ENCODE results near the gene DARS2.
A peak's percentile ranks its signal among the peaks of the same experiment; 100 is the strongest.
"Not testable (repeated sequence)": the region's sequence is repeated elsewhere in the genome, so short reads cannot be mapped to it uniquely, and the experiment has no call there.

DARS2 gene, protein sequence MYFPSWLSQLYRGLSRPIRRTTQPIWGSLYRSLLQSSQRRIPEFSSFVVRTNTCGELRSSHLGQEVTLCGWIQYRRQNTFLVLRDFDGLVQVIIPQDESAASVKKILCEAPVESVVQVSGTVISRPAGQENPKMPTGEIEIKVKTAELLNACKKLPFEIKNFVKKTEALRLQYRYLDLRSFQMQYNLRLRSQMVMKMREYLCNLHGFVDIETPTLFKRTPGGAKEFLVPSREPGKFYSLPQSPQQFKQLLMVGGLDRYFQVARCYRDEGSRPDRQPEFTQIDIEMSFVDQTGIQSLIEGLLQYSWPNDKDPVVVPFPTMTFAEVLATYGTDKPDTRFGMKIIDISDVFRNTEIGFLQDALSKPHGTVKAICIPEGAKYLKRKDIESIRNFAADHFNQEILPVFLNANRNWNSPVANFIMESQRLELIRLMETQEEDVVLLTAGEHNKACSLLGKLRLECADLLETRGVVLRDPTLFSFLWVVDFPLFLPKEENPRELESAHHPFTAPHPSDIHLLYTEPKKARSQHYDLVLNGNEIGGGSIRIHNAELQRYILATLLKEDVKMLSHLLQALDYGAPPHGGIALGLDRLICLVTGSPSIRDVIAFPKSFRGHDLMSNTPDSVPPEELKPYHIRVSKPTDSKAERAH
- total RNA-seq, result 10.7 reads per million, percentile 33 among the genes with 10 or more reads in this experiment

DNA sequence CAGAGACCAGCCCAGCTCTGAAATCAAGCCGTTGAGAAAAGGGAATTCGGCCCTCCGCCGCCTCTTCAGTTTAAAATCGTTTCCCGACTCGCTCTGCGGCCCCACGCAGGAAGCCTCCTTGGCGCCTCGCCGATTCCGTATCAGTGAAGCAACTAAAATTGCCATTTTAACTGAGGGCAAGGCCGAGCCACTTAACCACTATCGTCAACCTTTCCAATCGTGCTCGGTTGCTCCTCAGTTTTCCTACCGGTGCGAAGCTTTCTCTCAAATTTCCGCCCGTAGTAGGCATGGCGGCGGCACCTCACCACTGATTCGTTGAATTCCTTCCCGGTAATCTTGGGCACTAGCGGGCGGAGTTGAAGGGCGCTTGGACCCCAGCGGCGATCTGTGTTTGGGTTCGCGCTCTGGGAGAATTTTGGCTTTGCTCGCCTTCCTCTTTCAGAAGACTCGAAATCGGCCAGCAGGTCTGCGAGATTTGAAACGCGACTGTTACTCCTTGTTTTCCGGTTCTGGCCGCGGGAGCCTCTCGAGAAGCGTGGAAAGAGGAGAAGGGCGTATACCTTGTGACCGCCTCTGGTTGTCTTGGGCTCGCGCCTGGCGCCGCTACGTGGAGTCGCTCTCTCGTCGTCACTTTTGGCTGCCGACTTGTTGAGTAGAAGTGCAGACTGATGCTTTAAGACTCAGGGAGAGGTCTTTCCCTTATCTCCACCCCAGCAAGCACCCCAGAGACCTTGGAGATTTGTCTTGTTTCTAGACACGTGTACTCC lies at the start of gene DARS2, which contains the start of gene CENPL:
Gene DARS2, plus strand, starts transcription at position 359 of the 767 bp plus-strand sequence. CDS start 557 bp downstream, outside the sequence.
Gene CENPL, minus strand, starts transcription at position 569 of the 767 bp plus-strand sequence. CDS start 13,584 bp downstream, outside the sequence.
- peak; percentile 88 for DNase-seq

DNA sequence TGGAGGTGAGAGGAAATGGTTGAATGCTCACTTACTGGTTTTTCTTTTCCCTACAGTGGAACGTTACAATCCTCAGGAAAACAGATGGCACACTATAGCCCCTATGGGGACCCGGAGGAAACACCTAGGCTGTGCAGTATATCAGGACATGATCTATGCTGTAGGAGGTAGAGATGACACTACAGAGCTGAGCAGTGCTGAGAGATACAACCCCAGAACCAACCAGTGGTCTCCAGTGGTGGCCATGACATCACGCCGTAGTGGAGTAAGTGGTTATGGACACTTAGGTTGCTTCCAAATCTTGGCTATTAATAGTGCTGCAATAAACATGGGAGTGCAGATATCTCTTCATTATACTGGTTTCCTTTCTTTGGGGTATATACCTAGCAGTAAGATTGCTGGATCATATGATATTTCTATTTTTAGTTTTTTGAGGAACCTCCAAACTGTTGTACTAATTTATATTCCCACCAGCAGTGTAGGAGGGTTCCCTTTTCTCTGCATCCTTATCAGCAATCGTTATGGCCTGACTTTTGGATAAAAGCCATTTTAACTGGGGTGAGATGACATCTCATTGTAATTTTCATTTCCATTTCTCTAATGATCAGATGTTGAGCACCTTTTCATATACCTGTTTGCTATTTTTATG lies 48.8 kb upstream of the DARS2 start:
- DNase-seq, result no peak

DNA sequence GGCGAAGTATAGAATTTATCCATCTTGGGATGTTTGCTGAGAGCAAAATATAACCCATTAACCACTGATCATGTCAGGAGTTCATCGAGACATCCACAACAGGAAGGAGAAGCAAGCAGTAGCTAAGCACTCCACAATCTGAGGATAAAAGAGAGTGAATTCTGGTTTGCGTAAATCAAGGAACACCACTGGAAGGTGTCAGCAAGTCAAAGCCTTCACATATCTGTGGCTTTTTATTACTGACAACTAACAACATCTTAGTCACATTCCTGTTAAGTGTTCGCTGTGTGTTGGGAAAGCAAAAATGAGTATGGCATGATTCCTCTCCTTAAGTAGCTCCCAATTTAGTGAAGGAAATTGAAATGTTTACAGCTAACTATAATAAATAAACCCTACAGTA lies 44.5 kb upstream of the DARS2 start:
- no peak for DNase-seq

DNA sequence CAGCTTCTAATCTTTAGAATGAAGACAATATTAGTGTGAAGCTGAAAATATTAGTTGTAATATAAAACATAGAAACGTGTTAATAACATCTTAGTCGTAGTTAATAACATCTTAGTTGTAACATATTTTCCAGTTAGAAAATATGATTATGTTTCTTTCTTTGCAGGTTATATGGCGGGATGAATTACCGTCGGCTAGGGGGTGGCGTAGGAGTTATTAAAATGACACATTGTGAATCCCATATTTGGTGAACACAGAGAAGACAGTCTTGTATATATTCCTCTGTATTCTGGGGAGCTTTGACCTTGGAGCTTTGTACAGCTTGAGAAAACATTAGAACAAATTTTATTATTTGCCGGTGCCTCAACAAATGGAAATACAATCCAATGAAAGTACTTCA lies 39.5 kb upstream of the DARS2 start:
- no peak for DNase-seq

DNA sequence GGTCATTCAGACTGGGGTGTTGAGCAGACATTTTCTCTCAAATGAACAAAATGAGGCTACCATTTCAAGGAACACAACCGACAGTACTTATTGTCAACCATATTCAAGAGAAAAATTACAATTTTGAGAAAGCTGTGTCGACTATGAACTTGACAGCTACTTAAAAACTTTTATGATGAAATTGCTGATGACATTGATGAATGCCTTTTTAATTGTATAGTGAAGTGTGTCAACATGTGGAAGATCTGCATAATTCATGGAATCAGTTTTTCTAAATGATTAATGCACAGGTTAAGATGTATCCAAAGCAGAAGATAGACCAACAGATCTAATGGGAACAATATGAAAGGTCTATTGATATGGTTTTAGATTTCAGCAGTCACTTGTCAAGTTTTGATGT lies 34.6 kb upstream of the DARS2 start:
- DNase-seq, result no peak

DNA sequence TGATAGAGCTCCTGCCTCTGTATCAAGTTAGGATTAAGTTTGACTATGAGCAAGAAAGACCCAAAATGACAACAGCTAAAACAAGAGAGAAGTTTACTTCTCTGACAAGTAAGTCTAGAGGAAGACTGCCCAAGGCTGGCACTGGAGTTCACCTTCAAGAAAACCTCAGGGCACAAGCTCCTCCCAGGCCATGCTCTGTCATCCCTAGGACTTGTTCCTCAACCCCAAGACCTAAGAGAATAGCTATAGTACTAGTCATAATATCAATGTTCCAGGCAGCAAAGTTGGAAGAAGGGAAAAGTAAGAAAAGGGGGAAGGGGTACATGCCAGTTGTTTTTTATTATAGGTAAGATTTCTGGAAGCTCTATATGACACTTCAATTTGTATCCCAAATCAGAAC lies 26.4 kb upstream of the DARS2 start:
- DNase-seq, result no peak

DNA sequence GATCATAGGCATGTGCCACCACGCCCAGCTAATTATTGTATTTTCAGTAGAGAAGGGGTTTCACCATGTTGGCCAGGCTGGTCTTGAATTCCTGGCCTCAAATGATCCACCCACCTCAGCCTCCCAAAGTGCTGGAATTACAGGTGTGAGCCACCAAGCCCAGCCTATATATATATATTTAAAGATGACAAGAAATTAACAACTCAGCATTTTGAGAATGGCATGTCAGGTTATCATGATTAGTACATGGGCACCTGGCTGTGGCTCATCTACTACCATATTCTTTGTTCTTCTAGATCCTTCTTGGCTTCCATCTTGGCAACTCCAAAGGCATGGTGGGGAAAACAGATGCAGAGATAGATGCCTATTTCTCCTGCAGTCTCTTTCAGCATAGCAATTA lies 24.5 kb upstream of the DARS2 start:
- DNase-seq, result not testable (repeated sequence)

DNA sequence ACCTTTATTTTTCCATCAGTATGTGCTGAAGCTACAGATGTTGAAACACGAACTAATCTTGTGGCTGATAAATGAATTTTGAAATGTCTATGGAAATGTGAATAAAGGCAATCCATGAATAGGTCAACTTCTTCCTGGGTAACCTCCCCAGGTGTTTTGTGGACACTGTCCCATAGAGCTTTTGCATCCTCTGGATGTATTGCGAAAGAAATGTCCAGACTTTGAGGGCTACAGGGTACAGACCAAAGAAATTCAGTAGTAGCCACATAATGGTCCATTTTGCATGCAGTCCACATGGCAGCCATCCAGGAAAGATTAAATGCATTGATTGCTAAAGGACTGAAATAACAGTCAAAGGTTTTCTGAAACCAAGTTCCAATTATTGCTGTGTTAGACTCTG lies 21.5 kb upstream of the DARS2 start:
- no peak for DNase-seq

DNA sequence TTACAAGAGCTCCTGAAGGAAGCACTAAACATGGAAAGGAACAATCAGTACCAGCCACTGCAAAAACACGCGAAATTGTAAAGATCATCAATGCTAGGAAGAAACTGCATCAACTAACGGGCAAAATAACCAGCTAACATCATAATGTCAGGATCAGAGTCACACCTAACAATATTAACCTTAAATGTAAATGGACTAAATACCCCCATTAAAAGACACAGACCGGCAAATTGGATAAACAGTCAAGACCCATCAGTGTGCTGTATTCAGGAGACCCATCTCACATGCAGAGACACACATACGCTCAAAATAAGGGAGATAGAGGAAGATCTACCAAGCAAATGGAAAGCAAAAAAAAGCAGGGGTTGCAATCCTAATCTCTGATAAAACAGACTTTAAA lies 10.8 kb upstream of the DARS2 start:
- not testable (repeated sequence) for DNase-seq

DNA sequence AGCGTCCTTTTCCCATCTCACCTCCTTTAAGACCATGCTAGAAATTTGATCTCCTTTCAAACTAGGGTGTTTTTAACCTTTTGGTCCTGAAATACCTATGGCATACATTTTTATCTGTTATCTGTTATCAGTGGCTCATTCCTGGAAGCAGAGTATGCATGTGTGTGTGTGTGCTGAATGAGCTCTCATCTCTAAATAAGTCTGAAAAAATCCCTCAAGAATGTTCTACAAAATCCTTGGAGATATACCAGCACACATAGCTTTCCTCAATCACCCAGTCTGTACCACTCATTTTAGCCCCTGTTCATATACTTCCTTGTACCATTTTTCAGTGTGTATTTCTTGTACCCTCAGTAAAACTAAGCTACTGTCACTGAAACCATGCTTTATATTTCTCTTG lies 6.0 kb upstream of the DARS2 start:
- DNase-seq, result no peak

DNA sequence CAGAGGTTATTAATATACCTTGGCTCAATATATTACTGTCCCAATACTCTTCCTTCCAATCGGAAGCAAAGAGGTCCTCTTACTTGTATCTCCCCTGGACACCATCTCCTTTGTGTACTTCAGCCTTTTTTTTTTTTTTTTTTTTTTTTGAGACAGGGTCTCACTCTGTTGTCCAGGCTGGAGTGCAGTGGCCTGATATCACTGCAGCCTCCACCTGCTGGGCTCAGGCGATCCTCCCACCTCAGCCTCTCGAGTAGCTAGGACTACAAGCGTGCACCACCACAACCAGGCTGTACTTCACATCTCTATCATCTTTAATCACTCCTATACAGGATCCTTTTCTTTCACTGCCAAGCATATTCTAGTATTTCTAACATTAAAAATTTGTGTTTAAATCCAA lies 2.8 kb upstream of the DARS2 start:
- DNase-seq, result no peak

DNA sequence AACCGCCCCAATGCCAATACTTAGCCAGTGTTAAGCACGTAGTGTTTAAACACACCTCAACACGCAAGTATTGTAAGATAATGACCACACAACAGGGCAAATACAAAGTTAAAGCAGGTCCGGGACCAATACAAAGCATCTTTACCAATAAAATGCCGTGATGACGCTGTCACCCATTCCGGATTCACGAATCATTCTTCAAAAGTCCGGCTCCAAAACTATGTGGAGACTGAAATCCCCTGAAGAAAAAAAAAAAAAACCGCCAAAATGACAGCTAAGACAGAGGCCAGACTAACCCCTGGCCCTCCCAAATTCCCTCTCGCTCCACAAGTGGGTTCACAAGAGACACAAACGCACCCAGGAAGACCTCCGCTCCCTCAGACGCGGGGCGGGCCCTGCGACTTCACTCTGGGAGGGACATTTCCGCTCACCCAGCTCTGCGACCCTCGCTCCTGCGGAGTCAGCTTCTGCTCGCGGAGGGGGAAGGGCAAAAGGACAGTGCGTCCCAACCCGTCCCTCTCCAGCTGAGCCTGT lies 625 bp upstream of the DARS2 start:
- no peak for DNase-seq

DNA sequence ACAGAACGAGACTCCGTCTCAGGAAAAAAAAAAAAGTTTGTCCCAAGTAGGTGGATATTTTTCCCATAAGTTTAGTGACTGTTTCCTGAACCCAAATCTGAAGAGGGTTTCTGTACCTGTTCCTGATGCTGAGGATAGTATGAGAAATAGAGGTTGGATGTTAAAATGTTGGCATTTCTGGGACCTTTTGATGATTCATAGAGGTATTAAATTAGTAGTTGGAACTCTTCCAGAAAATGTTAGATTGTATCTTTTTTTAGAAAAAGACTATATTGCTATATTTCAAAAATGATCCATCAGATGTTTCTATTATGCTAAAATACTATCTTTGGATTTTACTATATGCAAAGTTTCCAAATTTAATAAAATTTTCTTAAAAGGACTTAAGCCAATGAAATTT lies 3.1 kb downstream of the DARS2 start:
- DNase-seq, result no peak

DNA sequence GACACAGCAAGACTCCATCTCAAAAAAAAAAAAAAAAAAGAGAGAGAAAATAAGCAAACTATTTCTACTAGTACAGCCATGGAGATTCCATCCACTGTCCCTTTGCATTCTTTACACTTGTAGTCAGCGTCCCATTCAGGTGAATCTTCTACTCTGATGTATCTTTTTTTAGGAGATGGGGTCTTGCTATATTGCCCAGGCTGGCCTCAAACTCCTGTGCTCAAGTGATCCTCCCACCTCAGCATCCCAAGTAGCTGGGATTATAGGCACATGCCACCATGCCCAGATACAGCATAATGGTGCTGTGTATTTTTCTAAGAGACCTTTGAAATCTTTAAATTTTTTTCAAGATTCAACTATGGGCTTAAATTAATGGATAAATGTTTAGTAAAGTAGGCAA lies 8.3 kb downstream of the DARS2 start:
- no peak for DNase-seq

DNA sequence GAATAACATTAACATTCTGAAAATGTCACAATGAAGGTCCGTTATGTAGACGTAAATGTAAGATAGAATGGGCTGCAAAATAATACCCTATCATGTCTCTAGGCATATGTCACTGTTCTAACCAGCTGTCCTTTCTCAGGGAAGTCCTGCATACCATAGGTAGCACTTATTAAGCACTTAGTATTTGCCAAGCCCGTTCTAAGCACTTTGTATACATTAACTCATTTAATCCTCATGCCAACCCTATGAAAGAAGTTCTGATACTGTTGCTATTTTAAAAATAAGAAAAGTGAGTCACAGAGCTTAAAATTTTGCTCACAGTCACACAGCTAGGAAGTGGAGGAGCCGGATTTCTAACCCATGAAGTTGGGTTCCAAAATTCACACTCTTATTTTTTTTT lies 27.6 kb downstream of the DARS2 start:
- DNase-seq, result no peak

DNA sequence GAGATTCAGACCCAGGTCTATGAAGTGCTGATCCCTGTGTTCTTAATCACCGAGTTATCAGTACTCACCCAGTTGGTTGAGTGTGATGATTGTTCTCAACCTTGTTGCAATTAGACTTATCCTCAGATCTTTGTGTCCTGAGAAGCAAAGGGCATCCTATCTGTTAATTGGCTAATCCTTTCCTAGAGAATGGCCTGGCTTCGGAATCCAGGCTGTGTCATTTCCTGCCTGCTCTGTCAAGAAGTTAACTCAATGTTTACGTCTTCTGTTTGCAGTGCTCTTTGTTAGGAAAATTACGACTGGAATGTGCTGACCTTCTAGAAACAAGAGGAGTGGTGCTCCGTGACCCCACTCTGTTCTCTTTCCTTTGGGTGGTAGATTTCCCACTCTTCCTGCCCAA lies 28.6 kb downstream of the DARS2 start:
- DNase-seq, result no peak

DNA sequence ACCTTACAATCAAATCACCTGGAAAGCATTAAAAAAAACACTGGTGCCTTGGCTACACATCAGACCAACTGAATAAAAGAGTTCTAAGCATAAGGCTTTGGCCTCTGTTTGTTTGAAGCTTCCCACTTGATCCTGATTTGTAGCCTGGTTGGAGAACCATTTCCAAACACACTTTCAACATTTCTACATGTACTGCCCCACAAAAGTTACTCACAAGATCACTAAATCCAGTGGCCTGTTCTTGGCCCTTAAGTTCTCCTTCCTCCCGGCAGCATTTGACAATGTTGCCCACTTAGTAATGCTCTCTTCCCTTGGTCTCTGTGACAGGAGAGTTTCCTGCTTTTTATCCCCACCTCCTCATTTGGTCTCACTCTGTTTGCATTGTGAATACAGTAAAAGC lies 31.5 kb downstream of the DARS2 start:
- DNase-seq, result no peak

DNA sequence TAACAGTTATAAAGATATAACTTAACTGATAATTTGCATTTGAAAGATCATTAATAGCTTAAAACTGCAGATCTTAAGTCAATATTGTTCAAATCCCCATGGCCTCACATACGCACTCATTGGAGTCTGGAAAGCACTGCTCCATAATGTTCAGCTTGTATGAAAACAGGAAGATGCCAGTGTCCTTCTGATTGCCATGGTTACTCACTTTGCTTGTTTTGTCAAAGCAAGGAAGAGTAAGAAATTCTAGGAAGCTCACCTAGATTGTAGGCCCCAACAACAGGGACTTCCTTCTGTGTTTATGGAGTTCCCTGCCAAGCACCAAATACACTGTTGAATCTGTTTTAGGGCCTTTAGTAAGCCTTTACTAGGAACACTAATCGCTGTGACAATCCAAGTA lies 32.4 kb downstream of the DARS2 start:
- no peak for DNase-seq

DNA sequence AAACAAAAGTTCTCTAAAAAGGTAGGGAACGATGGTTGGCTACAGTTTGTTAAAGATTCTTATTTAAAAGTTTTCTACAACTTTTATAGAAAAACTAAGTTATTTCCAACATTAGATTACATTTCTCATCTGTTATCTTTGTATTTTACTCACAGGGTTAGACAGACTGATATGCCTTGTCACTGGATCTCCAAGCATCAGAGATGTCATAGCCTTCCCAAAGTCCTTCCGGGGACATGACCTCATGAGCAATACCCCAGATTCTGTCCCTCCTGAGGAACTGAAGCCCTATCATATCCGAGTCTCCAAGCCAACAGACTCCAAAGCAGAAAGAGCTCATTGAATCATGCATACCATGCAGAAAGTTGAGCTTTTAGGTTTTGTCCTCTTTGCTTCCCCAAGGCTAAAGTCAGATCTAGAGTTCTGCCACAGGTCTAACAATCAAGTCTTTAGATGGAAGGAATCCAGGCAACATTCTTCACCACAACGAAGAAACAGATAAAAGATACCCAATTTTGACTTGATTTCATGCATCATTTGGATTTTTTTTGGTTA lies 33.0 kb downstream of the DARS2 start:
- no peak for DNase-seq

DNA sequence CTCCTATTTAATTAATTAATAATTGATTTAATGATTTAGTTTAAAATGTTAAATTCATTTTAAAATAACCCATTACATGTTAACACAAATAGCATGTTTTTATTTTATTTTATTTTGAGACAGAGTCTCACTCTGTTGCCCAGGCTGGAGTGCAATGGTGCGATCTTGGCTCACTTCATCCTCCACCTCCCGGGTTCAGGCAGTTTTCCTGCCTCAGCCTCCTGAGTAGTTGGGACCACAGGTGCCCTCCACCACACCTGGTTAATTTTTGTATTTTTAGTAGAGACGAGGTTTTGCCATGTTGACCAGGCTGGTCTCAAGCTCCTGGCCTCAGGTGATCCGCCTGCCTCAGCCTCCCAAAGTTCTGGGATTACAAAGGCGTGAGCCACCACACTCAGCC lies 35.1 kb downstream of the DARS2 start:
- not testable (repeated sequence) for DNase-seq

DNA sequence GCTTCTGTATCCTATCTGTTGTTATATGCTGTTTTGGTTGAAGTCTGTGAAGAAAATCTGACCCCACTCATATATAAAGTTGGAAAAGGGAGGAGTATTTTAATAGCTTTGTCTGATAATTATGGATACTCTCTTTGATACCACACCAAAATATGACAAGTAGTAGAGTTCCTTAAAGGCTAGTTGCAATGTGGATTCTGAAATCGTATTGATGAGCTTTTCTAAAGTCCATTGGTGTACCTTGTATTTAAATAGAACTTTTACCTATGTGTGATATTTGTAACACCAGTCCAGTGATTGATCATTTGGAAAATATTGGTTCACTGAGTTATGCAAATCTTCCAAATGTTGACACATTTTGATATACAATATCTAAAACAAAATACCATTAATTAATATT lies 35.6 kb downstream of the DARS2 start:
- no peak for DNase-seq

DNA sequence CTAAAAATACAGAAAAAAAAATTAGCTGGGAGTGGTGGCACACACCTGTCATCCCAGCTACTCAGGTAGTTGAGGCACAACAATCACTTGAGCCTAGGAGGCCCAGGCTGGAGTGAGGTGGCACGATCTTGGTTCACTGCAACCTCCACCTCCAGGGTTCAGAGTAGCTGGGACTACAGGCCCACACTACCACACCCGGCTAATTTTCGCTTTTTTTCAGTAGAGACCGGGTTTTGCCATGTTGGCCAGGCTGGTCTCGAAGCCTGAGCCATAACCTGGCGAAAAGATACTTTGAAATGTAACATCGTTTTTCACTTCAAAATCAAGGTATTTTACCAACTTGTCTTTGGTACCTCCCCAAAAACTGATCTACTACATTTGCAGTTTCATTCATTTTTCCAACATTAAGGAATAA lies 37.3 kb downstream of the DARS2 start:
- DNase-seq, result no peak

Data from effector CD4-positive, alpha-beta T cell (primary cell).